NOMO-1 (cell line): ENCODE measurements around the gene CXorf38.

Experiments
- DNase-seq, 2 experiments: peaks; one replicate each; lab custom pipeline; 2025; ENCODE audit not compliant: unreplicated experiment in 2 of 2; lab: John Stamatoyannopoulos, UW

CXorf38 gene

GRCh38 chrX:40647307-40648197 lies at the start of gene CXorf38:
Gene CXorf38 (minus strand): TSS chrX:40647561. CDS start chrX:40647520, 41 bp downstream.
- DNase-seq: peak; percentile 89 to 93

- no peak for DNase-seq
These were observed 47.4 kb upstream of the CXorf38 start for GRCh38 chrX:40694802-40695201.

- DNase-seq: no peak
These were observed 41.6 kb upstream of the CXorf38 start for GRCh38 chrX:40688929-40689328.

- no peak for DNase-seq
These were observed 39.8 kb upstream of the CXorf38 start for GRCh38 chrX:40687169-40687568.

DNA sequence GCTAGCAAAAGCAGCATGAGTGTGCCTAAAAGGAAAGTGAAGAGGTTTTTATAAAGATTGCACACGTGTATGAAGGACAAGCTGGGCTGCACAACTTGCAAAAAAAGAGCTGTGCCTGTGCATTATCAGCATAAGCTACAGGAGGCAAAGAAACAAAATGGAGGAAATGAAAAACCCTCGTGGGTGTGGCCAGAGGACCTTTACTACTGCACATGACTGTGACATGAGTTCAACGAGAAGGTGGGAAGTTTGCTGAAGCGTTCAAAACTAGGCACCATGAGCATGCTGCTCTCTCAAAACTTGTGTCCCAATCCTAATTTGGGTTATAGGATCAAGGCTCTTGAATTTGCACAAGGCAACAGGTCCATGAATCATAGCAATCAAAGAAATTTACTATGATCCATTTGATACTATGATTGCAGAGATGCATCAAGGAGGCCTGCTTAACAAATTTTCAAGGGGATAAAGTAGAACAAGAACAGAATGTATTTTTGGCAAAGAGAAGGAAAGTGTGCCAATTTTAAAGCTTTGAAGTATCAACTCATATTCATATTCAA lies 38.1 kb upstream of the CXorf38 start:
- no peak for DNase-seq

DNA sequence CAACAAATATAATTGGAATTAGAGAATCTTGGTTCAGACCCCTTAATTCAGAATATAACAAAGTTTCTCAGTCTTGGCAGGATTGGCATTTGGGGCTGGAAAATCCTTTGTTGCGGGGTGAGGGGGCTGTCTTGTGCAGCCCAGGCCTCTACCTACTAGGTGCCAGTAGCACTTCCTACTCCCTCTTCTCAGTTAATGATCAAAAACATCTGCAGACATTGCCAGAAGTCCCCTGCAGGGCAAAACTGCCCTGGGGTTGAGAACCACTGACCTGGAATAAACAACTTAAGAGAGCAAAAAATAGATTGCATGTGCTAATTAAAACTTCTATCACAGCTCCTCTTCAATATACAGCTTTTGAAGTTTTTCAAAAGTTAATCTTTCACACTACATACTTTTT lies 36.7 kb upstream of the CXorf38 start:
- no peak for DNase-seq

DNA sequence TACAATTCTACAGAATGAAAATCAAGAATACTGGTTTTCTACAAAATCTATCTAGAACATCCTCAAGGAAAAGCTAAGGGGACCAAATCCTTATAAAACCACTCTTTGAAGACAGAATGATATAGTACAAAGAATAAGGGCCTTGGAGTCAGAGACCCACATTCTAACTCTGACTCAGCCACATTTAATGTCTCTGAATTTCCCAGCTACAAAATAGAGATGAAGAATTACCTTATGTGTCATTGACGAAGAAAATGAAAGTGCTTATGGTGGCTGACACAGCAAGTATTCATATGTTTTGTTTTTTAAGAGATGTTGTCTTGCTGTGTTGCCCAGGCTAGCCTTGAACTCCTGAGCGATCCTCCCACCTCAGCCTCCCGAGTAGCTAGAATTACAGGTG lies 35.9 kb upstream of the CXorf38 start:
- DNase-seq: no peak

DNA sequence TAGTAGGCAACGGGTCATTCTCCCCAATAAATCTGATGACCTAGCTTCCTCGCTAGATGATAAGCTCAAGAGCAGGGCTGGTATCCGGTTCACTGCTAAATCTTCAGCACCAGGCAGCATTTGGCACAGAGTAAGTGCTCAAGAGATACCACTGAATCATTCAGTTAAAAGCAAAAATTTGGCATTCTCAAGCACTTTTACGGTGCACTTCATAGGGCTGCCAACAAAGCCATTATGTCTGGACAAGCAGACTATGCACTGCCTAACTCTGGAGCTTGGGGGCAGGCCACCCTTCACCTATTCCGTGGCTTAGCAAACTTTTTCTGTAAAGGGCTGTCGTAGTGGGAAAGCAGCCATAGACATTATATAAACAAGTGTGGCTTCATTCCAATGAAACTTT lies 23.8 kb upstream of the CXorf38 start:
- DNase-seq: no peak

- DNase-seq: no peak
These were observed 16.7 kb upstream of the CXorf38 start for GRCh38 chrX:40663880-40664630.

DNA sequence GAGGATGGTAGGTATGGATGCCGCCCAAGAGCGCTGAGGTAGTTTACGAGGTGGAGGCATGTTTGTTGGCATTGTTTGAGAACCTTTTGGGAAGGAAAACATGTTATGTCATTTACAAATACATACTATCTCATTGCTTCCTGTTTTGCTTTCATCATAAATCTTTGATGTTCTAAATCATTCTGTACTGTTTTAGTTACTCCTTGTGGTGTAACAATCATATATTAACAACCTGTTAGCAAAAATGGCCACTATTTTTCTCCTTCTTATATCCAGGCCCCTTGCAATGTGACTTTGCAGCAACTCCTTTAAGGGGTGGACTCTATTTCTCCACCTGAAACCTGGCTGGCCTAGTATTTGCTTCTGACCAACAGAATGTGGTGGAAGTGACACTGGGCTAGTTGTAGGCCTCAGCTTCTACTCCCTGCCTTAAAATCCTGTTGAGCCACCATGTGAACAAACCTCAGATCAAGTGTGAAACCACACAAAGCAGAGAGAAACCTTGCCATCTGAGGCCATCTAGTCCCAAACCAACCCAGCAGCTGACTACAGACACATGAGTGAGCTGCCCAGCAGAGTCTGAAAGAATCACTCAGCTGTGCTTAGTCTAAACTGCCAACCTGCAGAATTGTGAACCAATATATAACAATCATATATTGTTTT lies 15.8 kb upstream of the CXorf38 start:
- no peak for DNase-seq

DNA sequence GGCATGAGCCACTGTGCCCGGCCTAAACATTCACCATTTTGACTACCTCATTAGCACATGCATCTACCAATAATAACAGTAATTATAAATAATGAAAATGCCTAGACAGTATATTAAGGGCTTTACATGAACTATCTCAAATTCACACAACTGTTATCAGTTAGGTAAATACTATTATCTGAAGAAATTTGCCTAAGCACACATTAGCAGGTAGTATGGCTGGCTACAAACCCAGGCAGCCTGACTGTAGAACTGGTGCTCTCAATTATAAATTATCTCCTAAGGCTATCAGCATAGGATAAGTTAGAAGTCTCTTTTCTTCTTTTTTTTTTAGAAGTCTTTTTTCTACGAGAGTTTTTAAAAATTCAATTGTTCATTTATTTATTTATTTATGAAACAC lies 14.1 kb upstream of the CXorf38 start:
- DNase-seq: no peak

DNA sequence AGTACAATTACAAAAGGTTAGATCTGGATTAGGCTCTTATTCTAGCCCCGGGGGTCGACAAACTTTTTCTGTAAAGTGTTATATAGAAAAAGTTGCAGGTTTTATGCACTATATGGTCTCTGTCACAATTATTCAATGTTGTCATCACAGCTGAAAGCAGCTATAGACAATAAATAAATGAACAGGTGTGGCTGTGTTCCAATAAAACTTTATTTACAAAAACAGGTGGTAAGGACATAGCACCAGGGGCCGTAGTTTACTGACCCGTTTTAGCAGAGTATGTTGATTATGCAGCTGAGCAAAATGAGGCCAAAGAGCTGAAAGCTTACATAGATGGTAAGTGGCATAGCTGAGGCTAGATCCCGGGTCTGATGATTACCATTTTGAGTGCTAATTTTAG lies 13.0 kb upstream of the CXorf38 start:
- no peak for DNase-seq

DNA sequence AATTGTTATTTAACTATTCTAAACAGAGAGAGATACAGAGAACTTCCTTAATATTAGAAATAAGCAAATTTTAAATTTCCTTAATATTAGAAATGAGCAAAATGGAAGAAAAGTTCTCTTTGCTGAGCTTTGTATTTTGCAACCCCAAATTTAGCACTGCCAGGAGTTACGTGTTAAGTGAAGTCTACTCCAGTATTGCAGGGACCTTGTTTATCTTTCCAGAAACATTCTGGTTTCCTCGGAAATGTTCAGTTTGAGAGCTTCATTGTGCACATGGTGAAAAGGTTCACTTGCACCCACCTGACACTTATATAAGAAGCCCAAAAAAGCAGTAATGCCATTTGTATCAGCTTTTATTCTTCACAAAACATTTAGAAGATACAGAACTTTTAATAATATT lies 6.2 kb upstream of the CXorf38 start:
- no peak for DNase-seq

GRCh38 chrX:40652664-40653063 lies 5.3 kb upstream of the CXorf38 start:
- DNase-seq: no peak

GRCh38 chrX:40651620-40652223 lies 4.4 kb upstream of the CXorf38 start:
- peak; percentile 46 to 59 for DNase-seq

- DNase-seq: peak; percentile 26 to 33
These were observed 663 bp downstream of the CXorf38 start for GRCh38 chrX:40646489-40647306.

- peak; percentile 77 to 80 for DNase-seq
These were observed 2.5 kb downstream of the CXorf38 start for GRCh38 chrX:40644821-40645358.

DNA sequence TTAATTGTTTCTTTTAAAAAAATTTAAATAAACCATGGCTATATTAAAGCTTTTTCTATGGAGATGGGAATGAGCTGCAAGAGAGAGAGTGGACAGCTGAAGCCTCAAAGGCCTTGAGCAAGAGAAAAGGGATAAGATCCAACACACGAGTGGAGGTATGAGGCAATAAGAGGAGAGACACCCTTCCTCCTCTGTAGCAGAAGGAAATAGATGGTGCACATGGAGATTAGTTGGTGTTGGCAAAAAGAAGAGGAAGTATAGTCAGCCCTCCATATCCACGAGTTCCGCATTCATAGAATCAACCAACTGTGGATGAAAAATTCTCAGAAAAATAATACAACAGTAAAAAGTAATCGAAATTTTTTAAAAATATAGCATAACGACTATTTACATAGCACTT lies 3.2 kb downstream of the CXorf38 start:
- DNase-seq: peak; percentile 74 to 92

GRCh38 chrX:40637687-40638086 lies 9.7 kb downstream of the CXorf38 start:
- no peak for DNase-seq

DNA sequence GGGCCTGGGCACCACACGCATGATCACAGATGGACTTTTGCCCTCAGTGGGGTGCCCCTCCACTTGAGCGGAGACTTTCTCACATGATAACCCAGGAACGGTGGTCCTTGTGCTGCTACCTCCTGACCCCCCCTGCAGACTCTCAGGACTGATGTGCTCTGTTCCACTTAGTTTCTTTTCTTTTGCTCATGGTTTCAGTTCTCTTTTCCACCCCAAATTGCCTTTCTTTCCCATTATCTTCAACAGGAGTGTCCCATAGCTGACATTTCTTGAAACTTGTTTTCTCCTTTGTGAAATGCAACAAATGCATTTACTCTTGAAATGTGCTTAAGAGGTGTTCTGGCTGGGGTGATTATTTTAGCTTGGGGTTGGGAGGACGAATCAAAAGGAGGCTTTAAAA lies 15.2 kb downstream of the CXorf38 start:
- peak in 1 of 2 experiments; percentile 8 for DNase-seq
